CD14-positive monocyte (primary cell): ENCODE measurements around the gene SSH3. TPM values are rescaled to one million over a fixed set of nuclear protein-coding genes. Genes with fewer than 3 reads are reported as not detected.

Experiments used
- DNase-seq, 3 donors: peaks; one replicate each; pipeline ENCODE4 v3.0.0-alpha.2; 2011 to 2022
- H2AFZ ChIP-seq: 2 replicates; pipeline ENCODE4 v1.6.0; 2012; ENCODE audit warnings: mild to moderate bottlenecking, low read depth, low read length, inconsistent platforms; ENCODE audit not compliant: insufficient read depth, poor library complexity, severe bottlenecking
- H3K27ac ChIP-seq, 2 donors: 1 replicate in 1 of 2; 2 replicates in 1 of 2; pipeline ENCODE4 v1.5.1; 2012 to 2013; ENCODE audit warnings: low read length in 2 of 2, control low read depth in 1 of 2, inconsistent platforms in 1 of 2, low read depth in 1 of 2, mild to moderate bottlenecking in 1 of 2
- H3K27me3 ChIP-seq, 2 donors: one replicate each; pipeline versions ENCODE4 v1.6.0 to v1.6.1; 2011 to 2013; ENCODE audit warnings: low read length in 2 of 2; ENCODE audit not compliant: control insufficient read depth in 2 of 2, insufficient read depth in 2 of 2
- H3K36me3 ChIP-seq, 2 donors: replicated peaks in 1 of 2; 1 replicate in 1 of 2; 2 replicates in 1 of 2; pipeline versions ENCODE4 v1.5.1 to v1.6.1; 2012 to 2013; ENCODE audit warnings: low read length in 2 of 2, control low read depth in 1 of 2, inconsistent platforms in 1 of 2, mild to moderate bottlenecking in 1 of 2; ENCODE audit not compliant: insufficient read depth in 2 of 2, control insufficient read depth in 1 of 2
- H3K4me1 ChIP-seq, 2 donors: 1 replicate in 1 of 2; 2 replicates in 1 of 2; pipeline versions ENCODE4 v1.5.1 to v1.6.1; 2012 to 2013; ENCODE audit warnings: low read length in 2 of 2, control low read depth in 1 of 2, inconsistent platforms in 1 of 2, mild to moderate bottlenecking in 1 of 2, moderate library complexity in 1 of 2; ENCODE audit not compliant: insufficient read depth in 2 of 2, control insufficient read depth in 1 of 2
- H3K4me2 ChIP-seq: replicated peaks from 2 replicates; pipeline ENCODE3; 2012; ENCODE audit warnings: low read length, moderate library complexity, mild to moderate bottlenecking; ENCODE audit not compliant: poor library complexity, severe bottlenecking; ENCODE audit errors: extremely low read depth
- H3K4me3 ChIP-seq, 3 experiments: fragments of 200-600 bp in 1 of 3; sonication (generic) in 1 of 3; replicated peaks in 1 of 3; 1 replicate in 2 of 3; 2 replicates in 1 of 3; pipeline ENCODE4 v1.5.1; 2011 to 2013; ENCODE audit warnings: low read length in 3 of 3, mild to moderate bottlenecking in 3 of 3, control low read depth in 2 of 3, low read depth in 2 of 3, inconsistent platforms in 1 of 3, moderate library complexity in 1 of 3
- H3K79me2 ChIP-seq: 2 replicates; pipeline ENCODE4 v1.6.0; 2012; ENCODE audit warnings: mild to moderate bottlenecking, control low read depth, inconsistent platforms, low read length, moderate library complexity; ENCODE audit not compliant: insufficient read depth
- H3K9ac ChIP-seq: 2 replicates; pipeline ENCODE4 v1.6.0; 2017; ENCODE audit warnings: low read length, mild to moderate bottlenecking; ENCODE audit not compliant: insufficient read depth, poor library complexity, severe bottlenecking
- H3K9me3 ChIP-seq, 2 donors: replicated peaks in 1 of 2; 1 replicate in 1 of 2; 2 replicates in 1 of 2; pipeline versions ENCODE4 v1.5.1 to v1.6.1; 2012 to 2013; ENCODE audit warnings: low read length in 2 of 2, control low read depth in 1 of 2; ENCODE audit not compliant: control insufficient read depth in 1 of 2, insufficient read depth in 1 of 2
- H4K20me1 ChIP-seq: 2 replicates; pipeline ENCODE4 v1.6.0; 2012; ENCODE audit warnings: mild to moderate bottlenecking, low read length, control low read depth, moderate library complexity; ENCODE audit not compliant: insufficient read depth
- H3K27ac Mint-ChIP-seq, 7 donors: one replicate each; pipeline ENCODE4 v1.8.0; 2020; ENCODE audit warnings: mild to moderate bottlenecking in 7 of 7, mixed read lengths in 7 of 7, moderate library complexity in 6 of 7, inconsistent platforms in 2 of 7
- H3K27me3 Mint-ChIP-seq, 3 donors: one replicate each; pipeline ENCODE4 v1.8.0; 2021 to 2022; ENCODE audit warnings: low read depth in 3 of 3, mild to moderate bottlenecking in 3 of 3, mixed read lengths in 3 of 3, moderate library complexity in 3 of 3, inconsistent platforms in 1 of 3
- H3K36me3 Mint-ChIP-seq, 2 donors: one replicate each; pipeline ENCODE4 v1.8.0; 2020; ENCODE audit warnings: mixed read lengths in 2 of 2, inconsistent platforms in 1 of 2, mild to moderate bottlenecking in 1 of 2
- H3K4me1 Mint-ChIP-seq: one replicate; pipeline ENCODE4 v1.8.0; 2020; ENCODE audit warnings: mild to moderate bottlenecking, mixed read lengths
- H3K4me3 Mint-ChIP-seq, 2 donors: one replicate each; pipeline ENCODE4 v1.8.0; 2020; ENCODE audit warnings: mild to moderate bottlenecking in 2 of 2, mixed read lengths in 2 of 2, moderate library complexity in 1 of 2
- H3K9me3 Mint-ChIP-seq, 7 donors: one replicate each; pipeline ENCODE4 v1.8.0; 2020 to 2022; ENCODE audit warnings: mixed read lengths in 7 of 7, mild to moderate bottlenecking in 6 of 7, moderate library complexity in 6 of 7, inconsistent platforms in 2 of 7
- WGBS: methylation state at CpG from one replicate; pipeline ENCODE4 v1.1.5; 2013; ENCODE audit warnings: missing lambda C conversion rate; ENCODE audit not compliant: insufficient coverage; 5-methylcytosine and 5-hydroxymethylcytosine counted together
- intact Hi-C, 2 donors: fragments of 100-400 bp; cut with micrococcal nuclease; formaldehyde crosslinking; loops; one replicate each; pipeline versions ENCODE4 v1.15.0 to v1.15.1; 2023
- polyA plus RNA-seq, 3 donors: library from polyadenylated mRNA; depleted of rRNA in 1 of 3; unstranded in 2 of 3; stranded (reverse) in 1 of 3; fragments of 300-500 nt in 2 of 3; fragments of >200 nt in 1 of 3; fragmentation: Illumina TruSeq in 2 of 3; gene quantifications; 1 replicate in 2 of 3; 2 replicates in 1 of 3; pipeline ENCODE4 v1.2.3, GENCODE V29; 2012 to 2021
- TF ChIP-seq, protein P1 (sequence below): fragments of 200-600 bp; IDR thresholded peaks from one replicate; pipeline ENCODE4 v1.8.0; 2022; ENCODE audit warnings: antibody characterized with exemption, mild to moderate bottlenecking

Gene SSH3
- polyA plus RNA-seq, 3 donors = 3.6 to 23.3 (median 5.8) TPM

DNA sequence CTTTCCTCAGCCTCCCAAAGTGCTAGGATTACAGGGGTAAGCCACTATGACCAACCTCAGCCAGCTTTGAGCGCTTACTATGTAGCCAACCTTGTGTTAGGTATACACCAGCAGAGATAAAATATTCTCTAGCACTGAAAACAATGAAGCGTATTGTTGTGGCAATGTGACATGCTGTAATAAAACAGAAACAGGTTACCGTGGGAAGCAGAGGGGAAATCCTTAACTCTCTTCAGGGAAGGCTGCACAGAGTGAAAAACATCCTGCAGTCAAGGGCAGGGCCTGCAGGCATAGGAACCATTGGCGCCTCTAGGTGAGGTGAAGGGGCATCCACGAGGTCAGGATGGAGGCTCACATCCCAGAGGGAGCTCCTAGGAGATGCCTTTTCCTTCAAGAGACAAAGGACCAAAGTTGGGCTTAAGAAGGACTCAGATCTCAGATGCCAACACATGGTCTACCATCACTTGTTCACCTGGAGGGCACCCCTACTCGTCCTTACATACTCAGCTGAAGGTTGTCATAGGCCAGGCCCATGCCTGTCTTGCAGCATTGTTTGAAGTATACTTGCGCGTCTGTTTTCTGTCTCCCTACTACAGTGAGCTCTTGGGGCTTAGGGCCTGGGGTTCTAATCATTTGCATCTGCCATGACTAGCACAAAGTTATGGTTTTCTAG lies 42.1 kb downstream of the SSH3 start:
- H3K27me3 Mint-ChIP-seq = no peaks in the 10 kb centered on the region
- TF ChIP-seq, protein P1, sequence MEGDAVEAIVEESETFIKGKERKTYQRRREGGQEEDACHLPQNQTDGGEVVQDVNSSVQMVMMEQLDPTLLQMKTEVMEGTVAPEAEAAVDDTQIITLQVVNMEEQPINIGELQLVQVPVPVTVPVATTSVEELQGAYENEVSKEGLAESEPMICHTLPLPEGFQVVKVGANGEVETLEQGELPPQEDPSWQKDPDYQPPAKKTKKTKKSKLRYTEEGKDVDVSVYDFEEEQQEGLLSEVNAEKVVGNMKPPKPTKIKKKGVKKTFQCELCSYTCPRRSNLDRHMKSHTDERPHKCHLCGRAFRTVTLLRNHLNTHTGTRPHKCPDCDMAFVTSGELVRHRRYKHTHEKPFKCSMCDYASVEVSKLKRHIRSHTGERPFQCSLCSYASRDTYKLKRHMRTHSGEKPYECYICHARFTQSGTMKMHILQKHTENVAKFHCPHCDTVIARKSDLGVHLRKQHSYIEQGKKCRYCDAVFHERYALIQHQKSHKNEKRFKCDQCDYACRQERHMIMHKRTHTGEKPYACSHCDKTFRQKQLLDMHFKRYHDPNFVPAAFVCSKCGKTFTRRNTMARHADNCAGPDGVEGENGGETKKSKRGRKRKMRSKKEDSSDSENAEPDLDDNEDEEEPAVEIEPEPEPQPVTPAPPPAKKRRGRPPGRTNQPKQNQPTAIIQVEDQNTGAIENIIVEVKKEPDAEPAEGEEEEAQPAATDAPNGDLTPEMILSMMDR = no peak
- H3K9me3 ChIP-seq = no peaks in the 10 kb centered on the region
- no peak overlapping the region for H3K4me2 ChIP-seq
- no peaks in the 10 kb centered on the region for H3K4me1 ChIP-seq
- no peak overlapping the region for H3K9ac ChIP-seq
- H3K9me3 Mint-ChIP-seq = no peaks in the 10 kb centered on the region
- 97% methylated on average over 4 of the region's 8 CpGs for WGBS
- no peak overlapping the region for H3K4me3 ChIP-seq
- H3K79me2 ChIP-seq = no peaks in the 10 kb centered on the region
- peaks cover 8% of the 10 kb centered on the region for H4K20me1 ChIP-seq
- H2AFZ ChIP-seq = no peak overlapping the region
- H3K27ac Mint-ChIP-seq = no peak overlapping the region
- H3K36me3 ChIP-seq = no peaks in the 10 kb centered on the region
- peaks cover 15% of the 10 kb centered on the region for H3K4me1 Mint-ChIP-seq
- intact Hi-C loops = no loop called here
- no peak overlapping the region for H3K4me3 Mint-ChIP-seq
- no peak for DNase-seq
- no peak overlapping the region for H3K27ac ChIP-seq
- no peaks in the 10 kb centered on the region for H3K36me3 Mint-ChIP-seq
- H3K27me3 ChIP-seq = no peaks in the 10 kb centered on the region

DNA sequence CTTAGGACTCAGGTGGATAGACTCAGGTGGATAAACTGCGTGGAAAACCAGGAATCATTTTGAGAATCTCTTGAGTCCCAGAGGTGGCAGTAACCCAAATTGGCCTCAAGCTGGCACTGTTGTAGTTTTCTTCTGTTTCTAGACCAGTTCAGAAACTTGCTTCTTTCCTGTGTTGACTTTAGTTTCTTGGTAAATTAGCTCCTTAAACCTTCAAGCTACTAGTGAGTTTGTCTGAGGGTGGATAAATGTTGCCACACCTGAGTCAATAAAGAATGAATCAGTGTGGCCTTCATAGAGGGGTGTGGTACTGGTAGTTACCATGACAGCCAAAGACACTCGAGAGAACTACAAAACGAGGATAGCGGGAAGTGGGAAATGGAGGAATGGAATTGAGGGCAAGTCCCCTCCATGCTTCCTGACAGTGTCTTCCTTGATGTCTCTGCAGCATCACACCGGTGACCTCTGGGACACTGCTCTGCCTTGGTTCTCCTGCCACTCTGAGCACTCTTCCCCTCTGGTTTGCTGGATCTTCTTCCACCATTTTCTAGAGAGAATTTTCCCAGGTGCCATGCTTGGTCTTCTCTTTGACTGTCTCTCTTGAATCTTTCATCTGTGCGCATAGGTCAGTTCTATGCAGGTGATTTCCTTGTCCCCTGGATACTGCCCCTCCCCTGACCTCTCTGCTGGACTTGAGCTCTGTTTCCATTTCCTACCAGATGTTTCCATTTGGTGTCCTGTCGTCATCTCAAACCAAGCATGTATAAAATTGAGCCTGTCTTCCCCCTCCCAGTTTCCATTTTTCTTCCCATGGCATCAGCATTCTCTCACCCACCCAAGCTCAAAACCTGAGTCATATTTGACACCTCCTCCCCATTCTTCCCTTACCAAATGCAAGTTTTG lies 42.8 kb downstream of the SSH3 start:
- no peak overlapping the region for H3K4me2 ChIP-seq

More for the DNA sequence above, 42.8 kb downstream of the SSH3 start:
- Histone ChIP-seq H3K4me1 (peaks cover 3 to 4% of the 10 kb centered on the region in 2 donors), H3K79me2 (no peaks in the 10 kb centered on the region), H3K9ac (no peak overlapping the region), H3K27me3 (no peaks in the 10 kb centered on the region), H2AFZ (no peak overlapping the region), H4K20me1 (peaks cover 15% of the 10 kb centered on the region), H3K27ac (no peak overlapping the region), H3K9me3 (no peaks in the 10 kb centered on the region), H3K4me3 (no peak overlapping the region), H3K36me3 (no peaks in the 10 kb centered on the region)
- Mint-ChIP-seq H3K27me3 (no peaks in the 10 kb centered on the region), H3K27ac (peak overlapping the region in 1 of 7 donors; percentile 19), H3K9me3 (no peaks in the 10 kb centered on the region), H3K4me3 (no peak overlapping the region), H3K36me3 (peaks cover 0 to 2% of the 10 kb centered on the region in 2 donors), H3K4me1 (peaks cover 19% of the 10 kb centered on the region)
- WGBS = 85% methylated on average over 7 of the region's 7 CpGs
- intact Hi-C loops = no loop called here
- TF ChIP-seq, protein P1 = peak; percentile 80
- peak in 1 of 3 donors; percentile 30 for DNase-seq
